Retinal pigment epithelial cell (primary cell): ENCODE measurements around the gene LIPN.

Experiments
- DNase-seq: peaks from one replicate; pipeline ENCODE4 v3.0.0-alpha.2; 2010; ENCODE audit warnings: low read depth
- H3K4me3 ChIP-seq: 2 replicates; pipeline ENCODE4 v1.5.1; 2011; ENCODE audit warnings: mild to moderate bottlenecking, low read length, control low read depth, moderate library complexity
- TF ChIP-seq, protein P1 (sequence below): conservative IDR thresholded peaks from 2 replicates; pipeline ENCODE4 v1.5.1; 2011; ENCODE audit warnings: low read depth, low read length, control low read depth, inconsistent platforms

The LIPN gene

DNA sequence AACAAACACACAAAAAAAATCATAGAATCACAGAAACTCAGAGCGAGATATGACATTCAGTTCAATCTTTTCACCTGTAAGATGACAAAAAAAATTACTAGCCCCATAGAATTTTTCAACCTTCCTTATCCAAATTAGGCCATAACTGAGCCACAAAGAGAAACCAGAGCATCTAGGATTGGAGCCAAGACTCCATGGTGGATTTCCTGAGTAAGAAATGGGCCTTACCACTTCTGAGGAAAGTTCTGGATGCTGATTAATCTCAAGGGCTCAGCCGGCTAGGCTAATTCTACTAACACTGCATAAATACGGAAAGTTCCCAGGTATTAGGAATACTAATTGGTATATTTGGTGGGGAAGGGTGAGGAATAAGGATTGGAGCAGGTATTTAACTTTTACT, 59.5 kb downstream of the LIPN start:
- DNase-seq = no peak
- TF ChIP-seq, protein P1, sequence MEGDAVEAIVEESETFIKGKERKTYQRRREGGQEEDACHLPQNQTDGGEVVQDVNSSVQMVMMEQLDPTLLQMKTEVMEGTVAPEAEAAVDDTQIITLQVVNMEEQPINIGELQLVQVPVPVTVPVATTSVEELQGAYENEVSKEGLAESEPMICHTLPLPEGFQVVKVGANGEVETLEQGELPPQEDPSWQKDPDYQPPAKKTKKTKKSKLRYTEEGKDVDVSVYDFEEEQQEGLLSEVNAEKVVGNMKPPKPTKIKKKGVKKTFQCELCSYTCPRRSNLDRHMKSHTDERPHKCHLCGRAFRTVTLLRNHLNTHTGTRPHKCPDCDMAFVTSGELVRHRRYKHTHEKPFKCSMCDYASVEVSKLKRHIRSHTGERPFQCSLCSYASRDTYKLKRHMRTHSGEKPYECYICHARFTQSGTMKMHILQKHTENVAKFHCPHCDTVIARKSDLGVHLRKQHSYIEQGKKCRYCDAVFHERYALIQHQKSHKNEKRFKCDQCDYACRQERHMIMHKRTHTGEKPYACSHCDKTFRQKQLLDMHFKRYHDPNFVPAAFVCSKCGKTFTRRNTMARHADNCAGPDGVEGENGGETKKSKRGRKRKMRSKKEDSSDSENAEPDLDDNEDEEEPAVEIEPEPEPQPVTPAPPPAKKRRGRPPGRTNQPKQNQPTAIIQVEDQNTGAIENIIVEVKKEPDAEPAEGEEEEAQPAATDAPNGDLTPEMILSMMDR = no peak
- H3K4me3 ChIP-seq = no peak overlapping the region

- TF ChIP-seq, protein P1 = no peak
- DNase-seq = no peak
- H3K4me3 ChIP-seq = no peak overlapping the region
These were observed 61.1 kb downstream of the LIPN start for GRCh38 chr10:88820748-88821401.

DNA sequence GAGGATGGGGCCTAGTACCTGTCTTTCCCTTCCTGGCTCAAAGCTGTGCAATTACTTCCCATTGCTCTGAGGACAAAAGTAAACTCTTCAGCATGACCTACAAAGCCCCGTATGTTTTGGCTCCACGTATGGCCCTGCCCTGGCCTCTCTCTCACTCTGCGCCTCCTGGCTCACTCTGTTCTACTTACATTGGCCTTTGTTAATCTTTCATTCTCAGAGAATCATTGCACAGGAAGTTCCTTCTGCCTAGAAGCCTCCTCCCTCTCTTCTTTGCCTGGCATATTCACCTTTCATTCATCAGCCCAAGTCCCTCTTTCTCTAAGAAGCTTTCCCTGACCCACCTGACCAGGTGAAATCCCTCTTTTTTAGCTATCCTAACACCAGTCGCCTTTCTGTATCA, 66.6 kb downstream of the LIPN start:
- no peak overlapping the region for H3K4me3 ChIP-seq
- no peak for DNase-seq
- TF ChIP-seq, protein P1 = no peak

GRCh38 chr10:88827671-88828070, 67.9 kb downstream of the LIPN start:
- H3K4me3 ChIP-seq = no peak overlapping the region
- TF ChIP-seq, protein P1 = no peak
- no peak for DNase-seq

DNA sequence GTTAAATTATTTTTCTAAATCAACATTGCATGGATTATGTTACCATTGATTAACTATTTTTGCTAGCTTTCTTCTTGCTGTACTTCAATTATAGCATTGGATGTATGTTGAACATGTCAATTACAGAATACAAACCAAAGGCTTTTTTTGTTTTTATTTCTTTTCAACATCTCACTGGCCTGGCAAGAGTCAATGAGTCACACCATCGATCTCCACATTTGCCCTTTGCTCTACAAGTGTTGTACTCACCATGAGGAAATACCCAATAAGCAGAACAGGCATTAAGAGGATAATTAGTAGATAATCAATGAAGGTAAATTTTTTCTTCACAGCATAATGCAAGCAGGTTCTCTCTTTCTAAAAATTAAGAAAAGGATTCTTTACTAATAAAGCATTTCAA, 68.5 kb downstream of the LIPN start:
- TF ChIP-seq, protein P1 = no peak
- DNase-seq = no peak
- no peak overlapping the region for H3K4me3 ChIP-seq
